SHP77 (cell line): Measurements from ENCODE around the gene ERVK3-1.
A peak's percentile ranks its signal among the peaks of the same experiment; 100 is the strongest.
"Not testable (repeated sequence)": the region's sequence is repeated elsewhere in the genome, so short reads cannot be mapped to it uniquely, and the experiment has no call there.

Experiments used
- DNase-seq, 2 experiments: peaks; one replicate each; lab custom pipeline; 2025; lab: John Stamatoyannopoulos, UW

Gene ERVK3-1

GRCh38 chr19:58346961-58347929, 42.1 kb downstream of the ERVK3-1 start:
- DNase-seq = peak in 1 of 2 experiments; percentile 25

DNA sequence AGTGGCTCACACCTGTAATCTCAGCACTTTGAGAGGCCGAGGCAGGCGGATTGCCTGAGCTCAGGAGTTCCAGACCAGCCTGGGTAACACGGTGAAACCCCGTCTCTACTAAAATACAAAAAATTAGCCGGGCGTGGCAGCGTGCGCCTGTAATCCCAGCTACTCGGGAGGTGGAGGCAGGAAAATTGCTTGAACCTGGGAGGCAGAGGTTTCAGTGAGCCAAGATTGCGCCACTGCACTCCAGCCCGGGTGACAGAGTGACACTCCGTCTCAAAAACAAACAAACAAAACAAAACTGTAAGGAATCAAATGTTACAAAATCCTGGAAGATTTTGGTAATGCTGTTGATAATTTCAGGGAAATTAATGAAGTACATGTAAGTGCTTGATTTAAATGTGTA, 42.9 kb downstream of the ERVK3-1 start:
- not testable (repeated sequence) for DNase-seq

DNA sequence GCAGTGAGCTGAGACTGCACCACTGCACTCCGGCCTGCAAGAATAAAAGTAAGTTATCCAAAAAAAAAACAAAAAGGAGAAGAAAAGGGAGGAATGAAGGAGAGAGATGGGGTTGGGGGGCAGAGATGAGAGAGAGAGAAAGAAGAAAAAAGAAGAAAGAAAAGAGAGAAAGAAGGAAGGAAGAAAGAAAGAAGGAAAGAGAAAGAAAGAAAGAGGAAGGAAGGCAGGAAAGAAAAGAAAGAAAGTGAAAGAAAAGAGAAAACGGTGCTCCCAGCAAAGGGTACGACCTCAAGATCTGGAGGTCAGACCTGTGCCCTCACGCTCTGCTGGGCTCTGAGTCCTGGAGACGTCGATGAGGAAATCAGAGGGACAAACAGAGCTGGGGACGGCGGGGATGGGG, 44.4 kb downstream of the ERVK3-1 start:
- no peak for DNase-seq

- DNase-seq = no peak
Observed at GRCh38 chr19:58350001-58350861, 45.1 kb downstream of the ERVK3-1 start.

GRCh38 chr19:58350871-58351557, 45.8 kb downstream of the ERVK3-1 start:
- no peak for DNase-seq

DNA sequence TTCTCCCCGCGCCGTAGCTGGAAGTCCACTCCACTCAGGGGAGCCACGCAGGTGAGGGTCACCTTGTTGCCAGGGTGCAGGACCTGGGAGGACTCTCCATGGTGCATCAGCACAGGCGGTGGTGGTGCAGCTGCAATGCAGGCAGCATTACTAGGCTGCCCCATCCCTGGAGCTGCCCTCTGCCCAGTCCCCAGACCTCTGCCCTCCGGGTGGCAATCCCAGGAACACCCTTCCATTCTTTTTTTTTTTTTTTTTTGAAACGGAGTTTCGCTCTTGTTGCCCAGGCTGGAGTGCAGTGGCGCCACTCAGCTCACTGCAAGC, 46.3 kb downstream of the ERVK3-1 start:
- no peak for DNase-seq

DNA sequence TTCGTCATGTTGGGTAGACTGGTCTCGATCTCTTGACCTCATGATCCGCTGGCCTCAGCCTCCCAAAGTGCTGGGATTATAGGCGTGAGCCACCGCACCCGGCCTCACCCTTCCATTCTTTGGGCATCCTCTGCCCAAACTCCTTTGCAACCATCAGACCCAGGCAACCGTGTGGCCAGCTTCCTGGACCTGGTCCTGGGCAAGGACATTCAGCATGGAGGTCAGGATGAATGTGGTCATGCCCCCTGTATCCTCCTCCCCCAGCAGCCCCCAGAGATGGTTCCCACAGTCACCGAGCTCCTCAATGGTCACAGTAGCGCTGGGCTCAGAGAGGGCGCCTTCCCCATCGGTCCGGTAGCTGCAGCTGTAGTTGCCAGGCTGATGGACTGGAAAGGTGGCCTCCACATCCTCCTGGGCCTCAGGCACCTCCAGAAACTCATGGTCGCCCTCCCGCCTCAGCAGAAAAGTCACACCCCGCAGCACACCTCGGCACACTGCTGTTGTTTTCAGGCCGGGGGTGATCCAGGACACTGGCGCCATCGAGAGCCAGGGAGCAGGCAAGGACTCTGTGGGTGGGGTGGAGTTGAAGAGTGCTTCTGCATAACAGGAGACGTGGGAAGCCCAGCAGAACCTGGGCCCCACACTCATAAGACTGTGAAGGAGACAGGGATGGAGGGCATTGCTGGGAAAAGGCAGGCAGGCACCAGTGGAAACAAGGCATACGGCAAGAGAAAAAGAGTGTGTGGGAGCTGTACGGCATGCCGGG, 47.0 kb downstream of the ERVK3-1 start:
- DNase-seq = no peak

DNA sequence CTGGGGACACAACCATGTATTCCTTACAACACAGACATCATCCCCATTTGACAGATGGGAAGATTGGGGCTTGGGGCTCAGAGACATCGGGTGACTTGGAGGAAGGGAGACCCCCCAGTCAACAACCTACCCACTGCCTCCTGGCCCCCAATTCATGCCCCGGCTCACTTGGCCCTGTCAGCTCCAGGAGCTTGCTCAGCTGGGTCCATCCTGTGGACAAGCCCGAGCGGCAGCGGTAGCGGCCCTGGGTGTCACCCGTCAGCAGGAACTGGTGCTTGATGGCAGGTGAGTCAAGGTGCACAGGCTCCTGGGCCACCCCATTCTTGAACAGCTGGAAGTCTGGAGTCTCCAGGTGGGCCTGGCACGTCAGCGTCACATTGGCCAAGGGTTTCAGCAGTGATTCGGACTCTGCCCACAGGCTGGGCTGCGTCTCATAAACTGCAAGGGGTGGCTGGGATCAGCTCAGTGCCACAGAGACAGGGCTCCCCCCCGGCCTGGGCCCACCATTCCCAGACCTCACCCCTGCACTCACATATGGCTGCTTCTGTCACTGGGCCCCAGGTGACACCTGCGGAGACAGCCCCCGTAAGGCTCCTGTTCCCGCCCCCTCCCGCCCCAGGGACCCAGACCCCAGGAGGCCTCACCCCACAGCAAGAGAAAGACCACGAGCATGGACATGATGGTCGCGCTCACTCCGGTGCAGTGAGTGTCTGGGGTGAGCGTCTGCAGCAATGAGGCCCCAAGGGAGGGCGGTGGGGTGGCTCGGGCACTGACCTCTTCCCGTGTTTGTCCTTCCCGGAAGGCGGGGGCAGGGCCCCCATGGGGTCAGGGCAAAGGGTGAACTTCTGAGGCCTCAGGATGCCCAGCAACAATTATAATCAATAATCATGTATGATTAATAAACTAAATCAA, 47.8 kb downstream of the ERVK3-1 start, which contains the start of gene A1BG:
Gene A1BG (minus strand): TSS at position 733 of the 912 bp plus-strand sequence. CDS start 55 bp downstream, at position 678.
- no peak for DNase-seq

- no peak for DNase-seq
Observed at GRCh38 chr19:58353717-58354477, 48.7 kb downstream of the ERVK3-1 start.

- no peak for DNase-seq
Observed at GRCh38 chr19:58354478-58355030, 49.4 kb downstream of the ERVK3-1 start.

GRCh38 chr19:58355215-58355796, 50.1 kb downstream of the ERVK3-1 start:
- DNase-seq = no peak

- no peak for DNase-seq
Observed at GRCh38 chr19:58355908-58356765, 51.0 kb downstream of the ERVK3-1 start.

DNA sequence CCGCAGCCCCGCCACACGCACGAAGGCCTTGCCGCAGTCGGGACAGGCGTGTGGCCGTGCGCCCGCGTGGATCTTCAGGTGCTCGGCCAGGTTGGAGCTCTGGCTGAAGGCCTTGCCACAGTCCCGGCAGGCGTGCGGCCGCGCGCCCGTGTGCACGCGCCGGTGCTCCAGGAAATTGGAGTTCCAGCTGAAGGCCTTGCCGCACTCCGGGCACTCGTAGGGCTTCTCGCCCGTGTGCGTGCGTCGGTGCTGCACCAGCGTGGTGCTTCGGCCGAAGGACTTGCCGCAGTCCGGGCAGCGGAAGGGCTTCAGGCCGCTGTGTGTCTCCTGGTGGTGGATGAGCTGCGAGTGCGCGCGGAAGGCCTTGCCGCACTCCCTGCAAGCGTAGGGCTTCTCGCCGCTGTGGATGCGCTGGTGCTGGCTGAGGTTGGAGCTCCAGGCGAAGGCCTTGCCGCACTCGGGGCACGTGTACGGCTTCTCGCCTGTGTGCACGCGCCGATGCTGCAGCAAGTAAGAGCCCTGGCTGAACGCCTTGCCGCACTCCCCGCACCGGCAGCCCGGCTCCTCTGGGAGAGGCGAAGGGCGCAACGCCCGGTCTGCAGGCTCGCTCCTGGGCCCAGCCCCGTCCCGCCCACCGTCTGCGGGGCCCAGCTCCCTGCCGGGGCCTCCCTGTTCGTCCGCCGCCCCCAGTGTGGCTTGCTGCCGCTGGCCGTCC, 51.7 kb downstream of the ERVK3-1 start:
- no peak for DNase-seq

GRCh38 chr19:58357481-58358145, 52.4 kb downstream of the ERVK3-1 start:
- DNase-seq = no peak

- peak; percentile 54 to 75 for DNase-seq
Observed at GRCh38 chr19:58361900-58362271, 56.7 kb downstream of the ERVK3-1 start.

- peak; percentile 95 to 97 for DNase-seq
Observed at GRCh38 chr19:58362272-58362994, 57.3 kb downstream of the ERVK3-1 start, which contains the start of gene ZNF497. ZNF497 (minus strand) TSS chr19:58362751; CDS start chr19:58357635, 5,116 bp downstream.
